Endothelial cell of umbilical vein (primary cell): ENCODE data around the gene MAT1A. TPM values are rescaled to one million over a fixed set of nuclear protein-coding genes. Genes with fewer than 3 reads are reported as not detected.

Source experiments
- BruUV-seq: library from RNA; stranded (reverse); fragments of 400-500 nt; replicated peaks from 2 replicates; lab custom pipeline; 2021; lab: Mats Ljungman, UMichigan
- CTCF ChIA-PET: fragments of 300-600, 350-600 bp; sonication (Branson Sonifier 250); formaldehyde crosslinking; loops from one replicate; lab custom pipeline; 2021; ENCODE audit warnings: antibody characterized with exemption, inconsistent platforms; lab: Charles Lee
- POLR2A ChIA-PET: fragments of 300-600, 350-600 bp; sonication (Branson Sonifier 250); formaldehyde crosslinking; loops from one replicate; lab custom pipeline; 2021; ENCODE audit warnings: antibody characterized with exemption, inconsistent platforms; lab: Charles Lee
- DNase-seq: peaks from one replicate; pipeline ENCODE4 v3.0.0-alpha.2; 2011; ENCODE audit warnings: low read depth, low spot score
- FAIRE-seq: peaks from 2 replicates; lab custom pipeline; 2011; peaks lifted over from hg19 to GRCh38; lab: Jason Lieb, UNC
- H2AFZ ChIP-seq: 2 replicates; pipeline ENCODE4 v1.6.0; 2012; ENCODE audit warnings: low read depth, low read length, control low read depth, inconsistent platforms
- H3K27ac ChIP-seq: 2 replicates; pipeline ENCODE4 v1.5.1; 2011; ENCODE audit warnings: low read depth, mild to moderate bottlenecking, control low read depth, low read length, moderate library complexity; ENCODE audit not compliant: insufficient read depth
- H3K27me3 ChIP-seq, 2 experiments: 2 replicates each; pipeline versions ENCODE4 v1.6.0 to v1.6.1; 2011; ENCODE audit warnings: low read length in 2 of 2, mixed read lengths in 1 of 2; ENCODE audit not compliant: control insufficient read depth in 2 of 2, insufficient read depth in 2 of 2
- H3K36me3 ChIP-seq, 2 experiments: 2 replicates in 1 of 2; 3 replicates in 1 of 2; pipeline ENCODE4 v1.5.1; 2011; ENCODE audit warnings: low read length in 2 of 2, mild to moderate bottlenecking in 1 of 2, moderate library complexity in 1 of 2; ENCODE audit not compliant: control insufficient read depth in 2 of 2, insufficient read depth in 2 of 2; ENCODE audit errors: extremely low read depth in 1 of 2
- H3K4me1 ChIP-seq: 3 replicates; pipeline ENCODE4 v1.5.1; 2011; ENCODE audit warnings: mild to moderate bottlenecking, low read length; ENCODE audit not compliant: control insufficient read depth, insufficient read depth; ENCODE audit errors: extremely low read depth
- H3K4me2 ChIP-seq: 2 replicates; pipeline ENCODE4 v1.6.1; 2011; ENCODE audit warnings: low read length, control low read depth, mixed read lengths; ENCODE audit not compliant: insufficient read depth
- H3K4me3 ChIP-seq, 3 experiments: fragments of 200-600 bp in 1 of 3; sonication (generic), shearing (Covaris generic) in 1 of 3; replicated peaks in 1 of 3; 2 replicates each; pipeline ENCODE4 v1.5.1; 2011 to 2016; ENCODE audit warnings: control low read depth in 3 of 3, low read length in 3 of 3, mild to moderate bottlenecking in 2 of 3, inconsistent platforms in 1 of 3, low read depth in 1 of 3, moderate library complexity in 1 of 3; ENCODE audit not compliant: insufficient read depth in 1 of 3
- H3K79me2 ChIP-seq: 2 replicates; pipeline ENCODE4 v1.6.0; 2012; ENCODE audit warnings: low read length, inconsistent platforms; ENCODE audit not compliant: control insufficient read depth, insufficient read depth
- H3K9ac ChIP-seq: replicated peaks from 2 replicates; pipeline ENCODE3; 2011; ENCODE audit warnings: low read length, control low read depth; ENCODE audit not compliant: insufficient read depth; ENCODE audit errors: extremely low read depth
- H3K9me1 ChIP-seq: replicated peaks from 3 replicates; pipeline ENCODE4 v1.6.0; 2011; ENCODE audit warnings: mild to moderate bottlenecking, low read length; ENCODE audit not compliant: control insufficient read depth, insufficient read depth; ENCODE audit errors: extremely low read depth
- H3K9me3 ChIP-seq: replicated peaks from 2 replicates; pipeline ENCODE4 v1.5.1; 2012; ENCODE audit warnings: low read length, inconsistent platforms; ENCODE audit not compliant: control insufficient read depth, insufficient read depth
- H4K20me1 ChIP-seq: replicated peaks from 2 replicates; pipeline ENCODE3; 2011; ENCODE audit warnings: mild to moderate bottlenecking, low read length; ENCODE audit not compliant: control insufficient read depth, insufficient read depth; ENCODE audit errors: extremely low read depth
- EZH2 ChIP-seq: IDR thresholded peaks from 2 replicates; pipeline ENCODE4 v1.6.1; 2012; ENCODE audit warnings: borderline replicate concordance, low read depth, mild to moderate bottlenecking, moderate library complexity, low read length, inconsistent platforms; ENCODE audit not compliant: severe bottlenecking
- FOS ChIP-seq: IDR thresholded peaks from 2 replicates; pipeline ENCODE4 v1.6.1; 2011; ENCODE audit warnings: mild to moderate bottlenecking, low read length, moderate library complexity, borderline replicate concordance; ENCODE audit not compliant: insufficient read depth
- GATA2 ChIP-seq: IDR thresholded peaks from 2 replicates; pipeline ENCODE4 v1.7.0; 2011; ENCODE audit warnings: low read depth, mild to moderate bottlenecking, moderate library complexity, mixed read lengths, low read length; ENCODE audit not compliant: insufficient read length, insufficient read depth
- JUN ChIP-seq: IDR thresholded peaks from 2 replicates; pipeline ENCODE4 v1.6.1; 2011; ENCODE audit warnings: borderline replicate concordance, low read depth; ENCODE audit not compliant: insufficient read length, insufficient read depth
- MYC ChIP-seq: IDR thresholded peaks from one replicate; pipeline ENCODE4 v1.6.1; 2011; ENCODE audit warnings: mild to moderate bottlenecking, low read depth, low read length
- POLR2A ChIP-seq: IDR thresholded peaks from 2 replicates; pipeline ENCODE4 v1.6.1; 2012; ENCODE audit warnings: low read depth, mild to moderate bottlenecking, control low read depth, low read length
- POLR2AphosphoS5 ChIP-seq: IDR thresholded peaks from 2 replicates; pipeline ENCODE4 v1.6.1; 2012; ENCODE audit warnings: low read depth, mild to moderate bottlenecking, control low read depth, low read length, moderate library complexity; ENCODE audit not compliant: insufficient read depth
- dilution Hi-C: fragments of 300-500 bp; cut with MboI; formaldehyde crosslinking; loops from one replicate; pipeline ENCODE4 v1.15.0; 2019; ENCODE audit warnings: low sequenced_read_pairs; ENCODE audit not compliant: extremely low pct_ligation_motif_present
- intact Hi-C: fragments of 100-400 bp; cut with micrococcal nuclease; formaldehyde crosslinking; loops from one replicate; pipeline ENCODE4 v1.10.0; 2022
- polyA plus RNA-seq, 4 experiments: library from polyadenylated mRNA; depleted of rRNA in 3 of 4; stranded (reverse) in 3 of 4; unstranded in 1 of 4; fragments of >200 nt; gene quantifications; 2 replicates each; pipeline versions ENCODE4 v1.2.1 to v1.2.3, GENCODE V29; 2011 to 2012; ENCODE audit warnings: missing spikeins in 1 of 4
- total RNA-seq: library from RNA; stranded (reverse); gene quantifications from 2 replicates; pipeline ENCODE4 v1.2.3, GENCODE V29; 2021
- TF ChIP-seq, protein P1 (sequence below): IDR thresholded peaks from 2 replicates; pipeline ENCODE4 v1.6.1; 2011; ENCODE audit not compliant: insufficient read depth, insufficient read length
- TF ChIP-seq, protein P2 (sequence below), 2 donors: IDR thresholded peaks; 1 replicate in 1 of 2; 2 replicates in 1 of 2; pipeline ENCODE4 v1.5.1; 2011; ENCODE audit warnings: low read length in 2 of 2, mild to moderate bottlenecking in 2 of 2, moderate library complexity in 2 of 2, control low read depth in 1 of 2, inconsistent platforms in 1 of 2, low read depth in 1 of 2; ENCODE audit not compliant: insufficient read depth in 1 of 2; ENCODE audit errors: extremely low read depth in 1 of 2

MAT1A gene
- total and polyA plus RNA-seq, 2 donors (not counting 3 experiments of a cell fraction or from before 2014, with no cell fraction given), result not detected

DNA sequence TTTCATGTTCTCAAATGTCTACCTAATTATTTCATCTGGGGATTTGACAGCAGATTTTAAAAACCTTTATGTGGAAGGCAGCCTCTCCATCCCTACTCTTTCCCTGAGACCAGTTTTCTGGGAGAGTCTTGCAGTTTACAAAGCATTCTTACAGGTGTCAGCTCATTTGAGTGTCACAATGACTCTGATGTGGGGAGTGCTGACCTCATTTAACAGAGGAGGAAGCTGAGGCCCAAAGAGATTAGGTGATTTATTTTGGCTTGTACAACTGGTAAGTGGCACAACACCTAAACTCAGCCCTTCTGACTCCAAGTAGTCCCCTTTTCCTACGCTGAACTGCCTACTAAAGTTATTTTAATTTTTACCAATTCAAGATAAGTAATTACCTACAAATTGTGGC, 33.3 kb upstream of the MAT1A start:
- no TSS peak for BruUV-seq
- Histone ChIP-seq H3K4me1 (no peaks in the 10 kb centered on the region), H3K36me3 (no peaks in the 10 kb centered on the region), H3K4me2 (no peak overlapping the region), H3K27ac (no peak overlapping the region), H3K9me1 (no peaks in the 10 kb centered on the region), H2AFZ (no peak overlapping the region), H3K4me3 (no peak overlapping the region), H3K79me2 (no peaks in the 10 kb centered on the region), H3K27me3 (peaks cover 5 to 7% of the 10 kb centered on the region in 2 experiments), H3K9me3 (no peaks in the 10 kb centered on the region), H3K9ac (no peak overlapping the region), H4K20me1 (no peaks in the 10 kb centered on the region)
- dilution Hi-C loops, result no loop called here
- CTCF ChIA-PET, result no interaction called here
- POLR2A ChIA-PET, result no interaction called here
- intact Hi-C loops, result no loop called here
- DNase-seq (no peak), FAIRE-seq (no peak)
- no peak for TF ChIP-seq POLR2A
- TF ChIP-seq, protein P1, sequence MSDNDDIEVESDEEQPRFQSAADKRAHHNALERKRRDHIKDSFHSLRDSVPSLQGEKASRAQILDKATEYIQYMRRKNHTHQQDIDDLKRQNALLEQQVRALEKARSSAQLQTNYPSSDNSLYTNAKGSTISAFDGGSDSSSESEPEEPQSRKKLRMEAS, result no peak
- no peak for TF ChIP-seq JUN
- TF ChIP-seq, protein P2, sequence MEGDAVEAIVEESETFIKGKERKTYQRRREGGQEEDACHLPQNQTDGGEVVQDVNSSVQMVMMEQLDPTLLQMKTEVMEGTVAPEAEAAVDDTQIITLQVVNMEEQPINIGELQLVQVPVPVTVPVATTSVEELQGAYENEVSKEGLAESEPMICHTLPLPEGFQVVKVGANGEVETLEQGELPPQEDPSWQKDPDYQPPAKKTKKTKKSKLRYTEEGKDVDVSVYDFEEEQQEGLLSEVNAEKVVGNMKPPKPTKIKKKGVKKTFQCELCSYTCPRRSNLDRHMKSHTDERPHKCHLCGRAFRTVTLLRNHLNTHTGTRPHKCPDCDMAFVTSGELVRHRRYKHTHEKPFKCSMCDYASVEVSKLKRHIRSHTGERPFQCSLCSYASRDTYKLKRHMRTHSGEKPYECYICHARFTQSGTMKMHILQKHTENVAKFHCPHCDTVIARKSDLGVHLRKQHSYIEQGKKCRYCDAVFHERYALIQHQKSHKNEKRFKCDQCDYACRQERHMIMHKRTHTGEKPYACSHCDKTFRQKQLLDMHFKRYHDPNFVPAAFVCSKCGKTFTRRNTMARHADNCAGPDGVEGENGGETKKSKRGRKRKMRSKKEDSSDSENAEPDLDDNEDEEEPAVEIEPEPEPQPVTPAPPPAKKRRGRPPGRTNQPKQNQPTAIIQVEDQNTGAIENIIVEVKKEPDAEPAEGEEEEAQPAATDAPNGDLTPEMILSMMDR (IDR thresholded peaks at IDR 0.05; ENCODE audit: extremely low read depth in 1 of 2, insufficient read depth in 1 of 2, low read depth in 1 of 2, low read length in 2 of 2), result no peak
- TF ChIP-seq MYC, result no peak

DNA sequence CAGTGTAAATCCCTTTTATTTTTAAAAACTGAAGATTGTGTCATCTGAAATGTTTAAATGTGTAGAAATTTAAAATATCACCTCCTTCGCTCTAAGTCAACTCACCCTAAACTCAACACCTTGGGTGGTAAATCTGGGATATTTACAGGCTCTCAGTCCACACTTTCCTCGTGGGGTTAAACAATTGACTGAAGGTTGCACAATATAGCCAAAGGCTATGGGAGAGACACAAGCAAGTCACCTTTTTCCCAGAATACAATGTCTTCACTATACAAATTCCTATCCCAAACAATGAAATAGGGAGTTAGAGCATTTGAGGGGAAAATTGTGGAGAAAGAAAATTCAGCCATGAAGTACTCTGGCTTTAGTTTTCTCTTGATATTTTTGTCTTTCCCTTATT, 32.7 kb upstream of the MAT1A start:
- H3K4me1 ChIP-seq, result no peaks in the 10 kb centered on the region
- H3K36me3 ChIP-seq, result no peaks in the 10 kb centered on the region
- FAIRE-seq, result no peak
- CTCF ChIA-PET, result no interaction called here
- H2AFZ ChIP-seq, result no peak overlapping the region
- DNase-seq, result no peak
- H3K4me3 ChIP-seq, result no peak overlapping the region
- no peaks in the 10 kb centered on the region for H3K79me2 ChIP-seq
- H3K27me3 ChIP-seq, result peaks cover 5 to 7% of the 10 kb centered on the region in 2 experiments
- no peaks in the 10 kb centered on the region for H4K20me1 ChIP-seq
- no peak overlapping the region for H3K4me2 ChIP-seq
- BruUV-seq, result no TSS peak
- H3K9me3 ChIP-seq, result no peaks in the 10 kb centered on the region
- intact Hi-C loops (no loop called here), dilution Hi-C loops (no loop called here)
- no peak overlapping the region for H3K9ac ChIP-seq
- no peak for TF ChIP-seq JUN
- TF ChIP-seq, protein P1, result no peak
- no peak for TF ChIP-seq GATA2
- TF ChIP-seq POLR2A, result no peak
- no peak for TF ChIP-seq EZH2
- TF ChIP-seq POLR2AphosphoS5, result no peak
- TF ChIP-seq, protein P2 (IDR thresholded peaks at IDR 0.05; ENCODE audit: extremely low read depth in 1 of 2, insufficient read depth in 1 of 2, low read depth in 1 of 2, low read length in 2 of 2), result no peak
- no peak for TF ChIP-seq MYC
- TF ChIP-seq FOS, result no peak
- no peaks in the 10 kb centered on the region for H3K9me1 ChIP-seq
- no peak overlapping the region for H3K27ac ChIP-seq
- POLR2A ChIA-PET, result no interaction called here
